Gastroesophageal sphincter (tissue), 4 donors: ENCODE measurements around the gene WDR33. TPM values are rescaled to one million over a fixed set of nuclear protein-coding genes. Genes with fewer than 3 reads are reported as not detected.

Experiments used
- ATAC-seq: fragments of 150-250 bp; one replicate; pipeline ENCODE4 v1.9.1; 2016; ENCODE audit warnings: mild to moderate bottlenecking, moderate library complexity
- H3K27ac ChIP-seq, 4 donors: fragments of 200-600 bp; sonication (generic) in 3 of 4; 1 replicate in 3 of 4; 2 replicates in 1 of 4; pipeline ENCODE4 v1.5.1; 2016 to 2019
- H3K27me3 ChIP-seq: fragments of 200-600 bp; sonication (generic); one replicate; pipeline ENCODE4 v1.5.1; 2019
- H3K36me3 ChIP-seq, 2 donors: fragments of 200-600 bp; sonication (generic); one replicate each; pipeline ENCODE4 v1.5.1; 2019; ENCODE audit warnings: control low read depth in 1 of 2
- H3K4me1 ChIP-seq, 3 donors: fragments of 200-600 bp; sonication (generic); 1 replicate in 2 of 3; 2 replicates in 1 of 3; pipeline ENCODE4 v1.5.1; 2016 to 2019; ENCODE audit warnings: control low read depth in 2 of 3
- H3K4me3 ChIP-seq, 2 donors: fragments of 200-600 bp; sonication (generic); one replicate each; pipeline ENCODE4 v1.5.1; 2019; ENCODE audit warnings: mild to moderate bottlenecking in 1 of 2, moderate library complexity in 1 of 2
- H3K9me3 ChIP-seq, 3 donors: fragments of 200-600 bp; sonication (generic); one replicate each; pipeline ENCODE4 v1.5.1; 2017 to 2019; ENCODE audit warnings: control low read depth in 2 of 3
- CTCF ChIP-seq, 4 experiments: fragments of 200-600 bp in 2 of 4; fragments of 450-650 bp in 2 of 4; sonication (generic) in 1 of 4; IDR thresholded peaks; one replicate each; pipeline ENCODE4 v1.5.1; 2017 to 2019; ENCODE audit warnings: antibody characterized with exemption in 4 of 4, mild to moderate bottlenecking in 2 of 4, moderate library complexity in 2 of 4
- EP300 ChIP-seq: sonication (generic); formaldehyde crosslinking; IDR thresholded peaks from one replicate; pipeline ENCODE4 v1.6.1; 2017; ENCODE audit warnings: antibody characterized with exemption, mild to moderate bottlenecking
- POLR2A ChIP-seq, 2 donors: fragments of 450-650 bp; IDR thresholded peaks; one replicate each; pipeline ENCODE4 v1.6.1; 2017; ENCODE audit warnings: antibody characterized with exemption in 2 of 2, mild to moderate bottlenecking in 2 of 2, moderate library complexity in 1 of 2
- POLR2AphosphoS5 ChIP-seq: sonication (generic); formaldehyde crosslinking; IDR thresholded peaks from one replicate; pipeline ENCODE4 v1.6.1; 2017; ENCODE audit warnings: antibody characterized with exemption
- WGBS, 2 donors: methylation state at CpG; one replicate each; pipeline ENCODE4 v1.1.5; 2018; ENCODE audit warnings: low coverage in 1 of 2; 5-methylcytosine and 5-hydroxymethylcytosine counted together
- total RNA-seq, 4 donors: library from RNA; depleted of rRNA; stranded (reverse); fragments of >200 nt; gene quantifications; one replicate each; pipeline ENCODE4 v1.1.0, GENCODE V29; 2016

WDR33 gene
- total RNA-seq, 4 donors from 2014 or later, result 34.9 to 64.6 (median 43.2) TPM

DNA sequence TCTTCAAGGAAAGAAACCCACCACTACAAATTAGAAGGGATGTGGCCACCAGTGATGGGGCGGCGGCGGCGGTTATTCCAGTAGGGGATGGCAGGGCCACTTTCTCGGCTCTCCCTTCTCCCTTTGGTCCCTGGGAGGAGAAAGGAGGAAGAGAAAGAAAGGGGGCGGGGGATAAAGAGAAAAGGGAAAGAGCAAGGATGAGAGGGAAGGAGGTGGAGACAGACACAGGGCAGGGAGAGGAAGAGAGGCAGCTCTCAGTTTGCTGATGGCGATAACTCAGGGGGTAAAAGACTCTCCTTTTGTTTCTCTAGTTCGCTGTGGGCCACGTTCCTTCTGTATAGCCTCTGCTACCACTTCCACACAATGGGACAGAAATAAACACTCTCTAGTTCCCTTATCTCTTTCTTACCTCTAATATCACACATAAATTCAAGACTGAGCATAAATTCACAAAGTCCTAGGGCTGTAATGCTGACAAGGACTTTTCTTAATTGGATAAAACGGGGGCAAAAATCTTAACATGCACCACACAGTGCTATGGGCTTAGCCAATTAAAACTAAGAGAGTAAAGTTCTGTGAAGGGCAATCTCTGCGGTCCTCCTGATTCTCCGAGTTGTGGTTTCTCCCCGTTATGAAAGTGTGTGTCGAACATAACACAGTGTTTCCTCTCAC is 95.1 kb downstream of the WDR33 start:
- Histone ChIP-seq H3K9me3 (no peaks in the 10 kb centered on the region), H3K27ac (no peak overlapping the region), H3K4me3 (no peak overlapping the region), H3K4me1 (peaks cover 0 to 9% (median 0%) of the 10 kb centered on the region in 3 donors), H3K27me3 (no peaks in the 10 kb centered on the region), H3K36me3 (peaks cover 0 to 68% of the 10 kb centered on the region in 2 donors)
- 89 to 91% methylated on average over 11 to 14 of the region's 14 CpGs for WGBS, 2 donors
- no peak for ATAC-seq
- no peak for TF ChIP-seq EP300
- TF ChIP-seq POLR2A (IDR thresholded peaks at IDR 0.05), result no peak
- no peak for TF ChIP-seq CTCF (IDR thresholded peaks at IDR 0.05)
- no peak for TF ChIP-seq POLR2AphosphoS5

DNA sequence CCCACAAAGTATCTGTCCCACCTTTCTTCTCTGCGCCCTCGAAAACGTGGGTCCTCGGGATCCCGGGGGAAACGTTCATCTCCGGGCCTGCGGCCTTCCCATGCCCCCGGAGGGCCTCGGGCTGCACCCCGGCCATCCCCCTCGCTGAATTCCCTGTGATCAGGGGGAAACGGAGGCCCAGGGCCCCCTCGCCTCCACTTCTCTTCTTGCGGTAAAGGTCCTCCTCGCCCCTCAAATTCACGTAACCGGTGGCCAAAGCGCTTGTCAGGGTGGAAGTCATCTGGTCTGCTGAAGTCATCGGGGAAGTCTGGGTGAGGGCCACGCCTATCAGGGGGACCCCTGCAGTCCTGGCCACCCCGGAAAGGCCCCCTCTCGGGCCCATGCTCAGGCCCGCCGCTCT is 97.4 kb downstream of the WDR33 start:
- Histone ChIP-seq H3K4me1 (peaks cover 0 to 10% (median 0%) of the 10 kb centered on the region in 3 donors), H3K36me3 (peaks cover 0 to 68% of the 10 kb centered on the region in 2 donors), H3K27ac (no peak overlapping the region), H3K27me3 (no peaks in the 10 kb centered on the region), H3K4me3 (no peak overlapping the region), H3K9me3 (no peaks in the 10 kb centered on the region)
- 85 to 87% methylated on average over 8 to 12 of the region's 25 CpGs for WGBS, 2 donors
- no peak for ATAC-seq
- TF ChIP-seq POLR2AphosphoS5 (no peak), POLR2A (IDR thresholded peaks at IDR 0.05) (no peak), EP300 (no peak), CTCF (IDR thresholded peaks at IDR 0.05) (no peak)

- 70 to 78% methylated on average over 1 to 2 of the region's 2 CpGs for WGBS, 2 donors
- no peak for ATAC-seq
- no peak overlapping the region for H3K27ac ChIP-seq
- H3K27me3 ChIP-seq, result no peaks in the 10 kb centered on the region
- peaks cover 0 to 16% (median 0%) of the 10 kb centered on the region in 3 donors for H3K4me1 ChIP-seq
- H3K36me3 ChIP-seq, result peaks cover 0 to 68% of the 10 kb centered on the region in 2 donors
- H3K4me3 ChIP-seq, result no peak overlapping the region
- TF ChIP-seq CTCF (IDR thresholded peaks at IDR 0.05) (no peak), EP300 (no peak), POLR2AphosphoS5 (no peak), POLR2A (IDR thresholded peaks at IDR 0.05) (no peak)
- no peaks in the 10 kb centered on the region for H3K9me3 ChIP-seq
Measured at GRCh38 chr2:127712999-127713398, 98.0 kb downstream of the WDR33 start.

DNA sequence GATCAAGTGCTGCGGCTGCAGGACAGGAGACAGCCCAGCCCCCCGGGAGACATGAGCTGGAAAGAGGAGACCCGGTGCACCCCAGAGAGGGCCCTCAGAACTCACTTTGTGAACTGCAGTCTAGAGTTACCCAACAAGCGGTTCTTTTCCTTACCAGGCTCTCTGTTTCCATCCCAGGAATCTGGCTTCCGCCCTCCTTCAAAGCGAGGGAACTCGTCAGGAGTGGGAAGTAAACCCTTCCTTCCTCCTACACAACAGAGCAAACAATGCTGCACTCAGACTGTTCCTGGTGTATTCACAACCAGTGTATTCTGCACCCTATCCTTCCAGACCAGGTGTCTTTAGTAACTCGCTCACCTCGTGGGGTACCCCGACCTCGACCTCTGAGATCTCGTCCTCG is 101.6 kb downstream of the WDR33 start:
- no peak for TF ChIP-seq EP300
- no peak for TF ChIP-seq CTCF (IDR thresholded peaks at IDR 0.05)
- TF ChIP-seq POLR2AphosphoS5, result no peak
- no peak for TF ChIP-seq POLR2A (IDR thresholded peaks at IDR 0.05)
- 86 to 90% methylated on average over 2 to 12 of the region's 13 CpGs for WGBS, 2 donors
- Histone ChIP-seq H3K36me3 (peaks cover 0 to 77% of the 10 kb centered on the region in 2 donors), H3K27ac (no peak overlapping the region), H3K4me1 (peaks cover 0 to 21% (median 0%) of the 10 kb centered on the region in 3 donors), H3K27me3 (no peaks in the 10 kb centered on the region), H3K4me3 (no peak overlapping the region), H3K9me3 (no peaks in the 10 kb centered on the region)
- no peak for ATAC-seq
